ENCODE results near the gene ZNF160. TPM values are rescaled to one million over a fixed set of nuclear protein-coding genes. Genes with fewer than 3 reads are reported as not detected.

ZNF160 gene
- total RNA-seq, 1 donor from 2014 or later = 30.2 TPM

DNA sequence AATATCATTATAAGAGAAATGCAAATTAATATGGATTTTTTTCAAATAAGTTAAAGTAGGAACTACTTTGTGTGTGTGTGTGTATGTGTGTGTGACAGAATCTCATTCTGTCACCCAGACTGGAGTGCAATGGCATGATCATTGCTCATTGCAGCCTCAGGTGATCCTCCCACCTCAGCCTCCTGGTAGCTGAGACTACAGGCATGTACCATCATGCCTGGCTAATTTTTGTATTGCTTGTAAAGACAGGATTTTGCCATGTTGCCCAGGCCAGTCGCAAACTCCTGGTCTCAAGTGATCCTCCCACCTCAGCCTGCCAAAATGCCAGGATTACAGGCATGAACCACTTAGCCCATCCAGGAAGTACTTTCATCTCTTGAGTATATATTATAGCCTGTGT lies 61.9 kb downstream of the ZNF160 start:
- TF ChIP-seq, protein P1, sequence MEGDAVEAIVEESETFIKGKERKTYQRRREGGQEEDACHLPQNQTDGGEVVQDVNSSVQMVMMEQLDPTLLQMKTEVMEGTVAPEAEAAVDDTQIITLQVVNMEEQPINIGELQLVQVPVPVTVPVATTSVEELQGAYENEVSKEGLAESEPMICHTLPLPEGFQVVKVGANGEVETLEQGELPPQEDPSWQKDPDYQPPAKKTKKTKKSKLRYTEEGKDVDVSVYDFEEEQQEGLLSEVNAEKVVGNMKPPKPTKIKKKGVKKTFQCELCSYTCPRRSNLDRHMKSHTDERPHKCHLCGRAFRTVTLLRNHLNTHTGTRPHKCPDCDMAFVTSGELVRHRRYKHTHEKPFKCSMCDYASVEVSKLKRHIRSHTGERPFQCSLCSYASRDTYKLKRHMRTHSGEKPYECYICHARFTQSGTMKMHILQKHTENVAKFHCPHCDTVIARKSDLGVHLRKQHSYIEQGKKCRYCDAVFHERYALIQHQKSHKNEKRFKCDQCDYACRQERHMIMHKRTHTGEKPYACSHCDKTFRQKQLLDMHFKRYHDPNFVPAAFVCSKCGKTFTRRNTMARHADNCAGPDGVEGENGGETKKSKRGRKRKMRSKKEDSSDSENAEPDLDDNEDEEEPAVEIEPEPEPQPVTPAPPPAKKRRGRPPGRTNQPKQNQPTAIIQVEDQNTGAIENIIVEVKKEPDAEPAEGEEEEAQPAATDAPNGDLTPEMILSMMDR (IDR thresholded peaks at IDR 0.05; ENCODE audit: insufficient read depth, low read depth, low read length) = no peak
- no peak for TF ChIP-seq EZH2 (IDR thresholded peaks at IDR 0.05; ENCODE audit: insufficient read depth, low read length)
- Mint-ChIP-seq H3K27ac (ENCODE audit: unreplicated experiment) (no peak overlapping the region), H3K4me1 (ENCODE audit: low read depth, unreplicated experiment) (peaks cover 5% of the 10 kb centered on the region), H3K36me3 (ENCODE audit: low read depth, unreplicated experiment) (peaks cover 1% of the 10 kb centered on the region), H3K9me3 (ENCODE audit: unreplicated experiment) (peaks cover 15% of the 10 kb centered on the region), H3K4me3 (ENCODE audit: unreplicated experiment) (no peak overlapping the region), H3K27me3 (ENCODE audit: low read depth, unreplicated experiment) (no peaks in the 10 kb centered on the region)
- no peak for FAIRE-seq
- Histone ChIP-seq H3K4me3 (ENCODE audit: insufficient read depth, low read depth, low read length) (no peak overlapping the region), H3K9ac (ENCODE audit: low read length) (no peak overlapping the region), H3K27ac (ENCODE audit: low read depth, low read length) (no peak overlapping the region), H4K20me1 (ENCODE audit: insufficient read depth, low read length) (no peaks in the 10 kb centered on the region), H3K4me1 (ENCODE audit: insufficient read depth, low read length) (no peaks in the 10 kb centered on the region), H3K79me2 (ENCODE audit: insufficient read depth, low read length) (no peaks in the 10 kb centered on the region), H3K27me3 (ENCODE audit: insufficient read depth, low read length) (no peaks in the 10 kb centered on the region), H3K4me2 (ENCODE audit: low read length) (no peak overlapping the region), H3K9me3 (ENCODE audit: insufficient read depth, low read depth, low read length) (no peaks in the 10 kb centered on the region), H2AFZ (ENCODE audit: low read depth, low read length) (no peak overlapping the region), H3K36me3 (ENCODE audit: insufficient read depth, low read length) (no peaks in the 10 kb centered on the region)
- DNase-seq (ENCODE audit: low read depth) = no peak

DNA sequence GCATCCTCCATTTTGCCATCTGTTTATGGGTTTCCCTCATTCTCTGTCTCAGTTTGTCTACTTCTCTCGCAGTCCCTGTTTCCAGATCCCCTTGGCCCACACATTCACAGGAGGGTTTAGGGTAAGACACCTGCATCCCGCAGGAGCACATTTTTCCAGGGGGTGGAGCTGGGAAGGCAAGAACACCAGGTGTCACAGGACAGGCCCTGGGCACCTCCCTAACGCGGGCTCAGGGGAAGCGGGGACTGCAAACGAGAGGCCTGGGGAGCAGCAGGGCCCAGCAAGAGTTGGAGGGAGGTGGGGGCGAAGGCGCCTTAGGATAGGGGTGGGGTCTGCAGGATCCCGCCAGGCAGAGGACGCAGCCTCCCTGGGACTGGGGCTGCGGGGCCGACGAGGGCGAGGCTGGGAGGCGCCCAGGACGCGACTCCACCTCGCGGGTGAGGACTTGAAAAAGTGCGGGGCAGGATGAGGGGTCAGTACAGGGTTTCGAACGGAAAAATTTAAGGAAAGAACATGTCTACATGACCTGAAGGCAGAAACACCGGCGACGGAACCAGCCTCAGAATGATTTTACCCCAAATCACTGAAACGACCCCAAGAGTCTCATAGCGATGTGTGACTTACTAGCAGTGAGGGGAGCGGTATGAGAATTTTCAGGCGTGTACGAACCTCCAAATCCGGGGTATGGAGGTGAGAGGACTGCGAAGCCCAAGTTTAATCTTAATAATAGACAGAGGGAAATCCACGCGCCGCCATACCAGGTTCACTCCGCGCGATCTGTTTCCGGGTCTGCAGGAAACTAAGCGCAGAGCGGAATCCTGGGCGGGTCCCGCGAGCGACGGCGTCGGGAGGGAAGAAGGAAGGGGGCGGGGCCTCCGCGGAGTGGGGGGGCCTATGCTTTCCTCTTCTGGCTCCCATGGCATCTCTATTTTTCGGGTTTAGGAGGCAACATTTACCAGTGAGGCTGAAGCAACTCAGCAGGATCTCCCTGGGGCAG lies 65.8 kb downstream of the ZNF160 start:
- H3K4me2 ChIP-seq (ENCODE audit: low read length) = peak overlapping the region; percentile 77
- no peaks in the 10 kb centered on the region for H3K79me2 ChIP-seq (ENCODE audit: insufficient read depth, low read length)
- peaks cover 8% of the 10 kb centered on the region for H3K36me3 Mint-ChIP-seq (ENCODE audit: low read depth, unreplicated experiment)
- no peak for FAIRE-seq
- peaks cover 6% of the 10 kb centered on the region for H3K9me3 ChIP-seq (ENCODE audit: insufficient read depth, low read depth, low read length)
- TF ChIP-seq EZH2 (IDR thresholded peaks at IDR 0.05; ENCODE audit: insufficient read depth, low read length) = no peak
- TF ChIP-seq, protein P1 (IDR thresholded peaks at IDR 0.05; ENCODE audit: insufficient read depth, low read depth, low read length) = no peak
- H3K9me3 Mint-ChIP-seq (ENCODE audit: unreplicated experiment) = peaks cover 22% of the 10 kb centered on the region
- no peaks in the 10 kb centered on the region for H3K27me3 ChIP-seq (ENCODE audit: insufficient read depth, low read length)
- no peaks in the 10 kb centered on the region for H3K4me1 ChIP-seq (ENCODE audit: insufficient read depth, low read length)
- H3K27ac Mint-ChIP-seq (ENCODE audit: unreplicated experiment) = peak overlapping the region; percentile 42
- H3K4me3 Mint-ChIP-seq (ENCODE audit: unreplicated experiment) = peak overlapping the region; percentile 86
- H3K27ac ChIP-seq (ENCODE audit: low read depth, low read length) = no peak overlapping the region
- H4K20me1 ChIP-seq (ENCODE audit: insufficient read depth, low read length) = no peaks in the 10 kb centered on the region
- H3K36me3 ChIP-seq (ENCODE audit: insufficient read depth, low read length) = no peaks in the 10 kb centered on the region
- H2AFZ ChIP-seq (ENCODE audit: low read depth, low read length) = peak overlapping the region; percentile 83
- peak overlapping the region; percentile 55 for H3K4me3 ChIP-seq (ENCODE audit: insufficient read depth, low read depth, low read length)
- no peaks in the 10 kb centered on the region for H3K27me3 Mint-ChIP-seq (ENCODE audit: low read depth, unreplicated experiment)
- H3K9ac ChIP-seq (ENCODE audit: low read length) = peak overlapping the region; percentile 43
- peak; percentile 32 for DNase-seq (ENCODE audit: low read depth)
- peaks cover 5% of the 10 kb centered on the region for H3K4me1 Mint-ChIP-seq (ENCODE audit: low read depth, unreplicated experiment)

Data from astrocyte (in vitro differentiated cells and primary cell).